H9 (cell line): ENCODE data around the gene FAAH. TPM values are rescaled to one million over a fixed set of nuclear protein-coding genes. Genes with fewer than 3 reads are reported as not detected.

Source experiments
- DNase-seq: peaks from one replicate; pipeline ENCODE4 v3.0.0-alpha.2; 2017
- H2AFZ ChIP-seq: one replicate; pipeline ENCODE4 v1.6.1; 2013; ENCODE audit warnings: mild to moderate bottlenecking, low read length, control low read depth, moderate library complexity
- H2AK5ac ChIP-seq: 2 replicates; pipeline ENCODE4 v1.6.1; 2013; ENCODE audit warnings: low read length, control low read depth, mixed read lengths; ENCODE audit not compliant: insufficient read length
- H2BK120ac ChIP-seq: one replicate; pipeline ENCODE4 v1.6.1; 2013; ENCODE audit warnings: low read depth, mild to moderate bottlenecking, low read length, control low read depth, inconsistent platforms; ENCODE audit not compliant: poor library complexity, severe bottlenecking
- H2BK12ac ChIP-seq: 2 replicates; pipeline ENCODE4 v1.6.1; 2013; ENCODE audit warnings: low read length, control low read depth, mixed read lengths, low read depth; ENCODE audit not compliant: insufficient read length
- H2BK15ac ChIP-seq: 2 replicates; pipeline ENCODE4 v1.6.1; 2013; ENCODE audit warnings: low read depth, low read length, control low read depth
- H2BK20ac ChIP-seq: one replicate; pipeline ENCODE4 v1.6.1; 2013; ENCODE audit warnings: low read depth, mild to moderate bottlenecking, low read length, control low read depth, inconsistent platforms; ENCODE audit not compliant: poor library complexity, severe bottlenecking
- H2BK5ac ChIP-seq: 2 replicates; pipeline ENCODE4 v1.6.1; 2013; ENCODE audit warnings: low read length, control low read depth, mixed read lengths; ENCODE audit not compliant: insufficient read length
- H3K14ac ChIP-seq: 2 replicates; pipeline ENCODE4 v1.6.1; 2013; ENCODE audit warnings: low read length, control low read depth; ENCODE audit not compliant: insufficient read depth
- H3K18ac ChIP-seq: 2 replicates; pipeline ENCODE4 v1.6.1; 2013; ENCODE audit warnings: low read depth, mild to moderate bottlenecking, mixed read lengths, low read length, control low read depth; ENCODE audit not compliant: insufficient read length
- H3K23ac ChIP-seq: 2 replicates; pipeline ENCODE4 v1.6.1; 2013; ENCODE audit warnings: low read length, control low read depth, mixed read lengths, low read depth; ENCODE audit not compliant: insufficient read length
- H3K23me2 ChIP-seq: 2 replicates; pipeline ENCODE4 v1.6.1; 2013; ENCODE audit warnings: low read depth, mild to moderate bottlenecking, mixed read lengths, low read length, control low read depth; ENCODE audit not compliant: insufficient read length, poor library complexity, severe bottlenecking
- H3K27ac ChIP-seq: 2 replicates; pipeline ENCODE4 v1.5.1; 2013; ENCODE audit warnings: low read length, control low read depth, mixed read lengths, low read depth; ENCODE audit not compliant: insufficient read length
- H3K27me3 ChIP-seq: 2 replicates; pipeline ENCODE4 v1.6.1; 2013; ENCODE audit warnings: low read length, control low read depth, inconsistent platforms; ENCODE audit not compliant: insufficient read depth
- H3K4ac ChIP-seq: 2 replicates; pipeline ENCODE4 v1.6.1; 2013; ENCODE audit warnings: low read depth, mild to moderate bottlenecking, control low read depth, inconsistent platforms, low read length, moderate library complexity
- H3K4me1 ChIP-seq: 2 replicates; pipeline ENCODE4 v1.6.1; 2013; ENCODE audit warnings: low read length, control low read depth, inconsistent platforms; ENCODE audit not compliant: insufficient read depth
- H3K4me2 ChIP-seq: 2 replicates; pipeline ENCODE4 v1.6.1; 2013; ENCODE audit warnings: low read length, control low read depth, mixed read lengths; ENCODE audit not compliant: insufficient read length, insufficient read depth
- H3K56ac ChIP-seq: 2 replicates; pipeline ENCODE4 v1.6.1; 2013; ENCODE audit warnings: low read depth, mild to moderate bottlenecking, mixed read lengths, low read length, control low read depth; ENCODE audit not compliant: insufficient read length
- H3K79me1 ChIP-seq: 2 replicates; pipeline ENCODE4 v1.6.1; 2013; ENCODE audit warnings: low read depth, mild to moderate bottlenecking, moderate library complexity, low read length, control low read depth, inconsistent platforms; ENCODE audit not compliant: insufficient read depth, poor library complexity, severe bottlenecking
- H3K79me2 ChIP-seq: 2 replicates; pipeline ENCODE4 v1.6.1; 2013; ENCODE audit warnings: low read length, control low read depth, inconsistent platforms; ENCODE audit not compliant: insufficient read depth
- H3K9ac ChIP-seq: 2 replicates; pipeline ENCODE4 v1.6.1; 2013; ENCODE audit warnings: low read length, control low read depth, mixed read lengths; ENCODE audit not compliant: insufficient read length; ENCODE audit errors: extremely low read depth
- H3K9me3 ChIP-seq: one replicate; pipeline ENCODE4 v1.6.1; 2013; ENCODE audit warnings: low read depth, low read length, inconsistent platforms; ENCODE audit not compliant: control insufficient read depth
- H3T11ph ChIP-seq: one replicate; pipeline ENCODE4 v1.6.1; 2013; ENCODE audit warnings: mild to moderate bottlenecking, low read length, control low read depth, inconsistent platforms
- H4K20me1 ChIP-seq: one replicate; pipeline ENCODE4 v1.6.1; 2013; ENCODE audit not compliant: control insufficient read depth, insufficient read length, insufficient read depth
- H4K5ac ChIP-seq: 2 replicates; pipeline ENCODE4 v1.6.1; 2013; ENCODE audit warnings: low read depth, mild to moderate bottlenecking, mixed read lengths, low read length, control low read depth; ENCODE audit not compliant: insufficient read length
- H4K8ac ChIP-seq: replicated peaks from 2 replicates; pipeline ENCODE4 v1.6.1; 2013; ENCODE audit warnings: low read length, control low read depth, mixed read lengths, low read depth; ENCODE audit not compliant: insufficient read length
- H4K91ac ChIP-seq: 2 replicates; pipeline ENCODE4 v1.6.1; 2013; ENCODE audit warnings: low read depth, mild to moderate bottlenecking, moderate library complexity, mixed read lengths, low read length, control low read depth; ENCODE audit not compliant: insufficient read length
- H3K27ac Mint-ChIP-seq, 3 experiments: 2 replicates in 2 of 3; 3 replicates in 1 of 3; pipeline ENCODE4 v1.8.0; 2020 to 2021; ENCODE audit warnings: mixed read lengths in 3 of 3, mild to moderate bottlenecking in 1 of 3, moderate library complexity in 1 of 3
- H3K27me3 Mint-ChIP-seq: 2 replicates; pipeline ENCODE4 v1.8.0; 2021; ENCODE audit warnings: low read depth, mild to moderate bottlenecking, moderate library complexity, mixed read lengths
- H3K36me3 Mint-ChIP-seq, 3 experiments: 2 replicates in 2 of 3; 3 replicates in 1 of 3; pipeline ENCODE4 v1.8.0; 2020 to 2021; ENCODE audit warnings: low read depth in 3 of 3, mixed read lengths in 3 of 3; ENCODE audit not compliant: insufficient read depth in 1 of 3
- H3K4me1 Mint-ChIP-seq, 2 experiments: 2 replicates each; pipeline ENCODE4 v1.8.0; 2020; ENCODE audit warnings: mixed read lengths in 2 of 2
- H3K4me3 Mint-ChIP-seq, 2 experiments: 2 replicates in 1 of 2; 3 replicates in 1 of 2; pipeline ENCODE4 v1.8.0; 2020 to 2021; ENCODE audit warnings: mild to moderate bottlenecking in 2 of 2, mixed read lengths in 2 of 2, moderate library complexity in 1 of 2
- H3K9me3 Mint-ChIP-seq, 2 experiments: 2 replicates in 1 of 2; 3 replicates in 1 of 2; pipeline ENCODE4 v1.8.0; 2020; ENCODE audit warnings: mild to moderate bottlenecking in 2 of 2, mixed read lengths in 2 of 2, moderate library complexity in 1 of 2
- WGBS: extraction: QIAGEN DNeasy Blood & Tissue Kit; methylation state at CpG from one replicate; pipeline ENCODE4 v1.1.7; 2013; ENCODE audit warnings: missing lambda C conversion rate, low lambda C conversion rate, mixed read lengths; ENCODE audit not compliant: insufficient read length; ENCODE audit errors: extremely low coverage; 5-methylcytosine and 5-hydroxymethylcytosine counted together
- total RNA-seq: library from RNA; stranded (reverse); gene quantifications from 2 replicates; pipeline ENCODE4 v1.2.1, GENCODE V29; 2021
- TF ChIP-seq, protein P1 (sequence below): fragments of 200-600 bp; sonication (generic); conservative IDR thresholded peaks from 3 replicates; pipeline ENCODE4 v1.8.0; 2021; ENCODE audit warnings: antibody characterized with exemption, mild to moderate bottlenecking

FAAH gene
- total RNA-seq, 1 experiment from 2014 or later, result 18.9 TPM

DNA sequence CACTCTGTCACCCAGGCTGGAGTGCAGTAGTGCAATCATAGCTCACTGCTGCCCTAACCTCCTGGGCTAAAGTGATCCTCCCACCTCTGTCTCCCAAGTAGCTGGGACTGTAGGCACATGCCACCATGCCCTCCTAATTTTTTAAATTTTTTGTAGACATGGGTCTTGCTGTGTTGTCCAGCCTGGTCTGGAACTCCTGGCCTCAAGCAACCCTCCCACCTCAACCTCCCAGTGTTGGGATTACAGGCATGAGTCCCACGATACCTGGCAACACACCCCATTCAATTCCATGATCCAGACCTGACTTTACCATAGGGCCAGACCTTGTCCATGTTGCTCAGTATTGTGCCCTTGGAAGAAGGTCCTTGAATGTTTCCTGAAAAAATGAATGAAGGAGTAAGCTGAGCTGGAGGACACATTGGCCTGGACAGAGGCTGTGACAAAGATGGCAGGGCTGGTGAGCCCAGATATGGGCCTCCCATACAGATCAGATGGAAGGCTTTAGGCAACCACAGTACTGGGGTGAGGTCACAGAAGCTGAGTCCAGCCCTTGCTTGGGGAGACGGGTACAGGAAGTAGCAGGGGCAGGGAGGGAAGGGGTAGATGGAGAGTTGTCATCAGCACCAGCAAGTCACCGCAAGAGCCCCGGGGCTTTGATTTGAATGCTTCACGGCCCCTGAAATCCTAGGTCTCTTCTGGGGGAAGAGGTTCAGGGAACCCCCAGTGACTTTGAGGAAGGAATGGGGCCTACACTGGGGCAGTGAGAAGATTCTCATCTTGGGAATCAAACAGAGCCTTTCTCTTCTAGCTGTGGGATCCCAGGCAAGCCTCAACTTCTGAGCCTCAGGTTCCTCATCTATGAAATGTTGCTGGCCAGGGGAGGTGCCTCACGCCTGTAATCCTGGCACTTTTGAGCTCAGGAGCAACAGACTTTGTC is 55.4 kb downstream of the FAAH start:
- no peak overlapping the region for H3K4ac ChIP-seq
- H3K27me3 Mint-ChIP-seq, result peaks cover 98% of the 10 kb centered on the region
- peaks cover 16% of the 10 kb centered on the region; the same call in 1 of the 2 replicates for H3K4me1 ChIP-seq
- no CpG with 5 or more reads among the region's 6 CpGs for WGBS
- no peak overlapping the region for H2BK20ac ChIP-seq
- no peak overlapping the region for H3K56ac ChIP-seq
- peaks cover 48% of the 10 kb centered on the region for H3K27me3 ChIP-seq
- H3K4me3 Mint-ChIP-seq, result peak overlapping the region; percentile 67 to 84; a peak in 3 of 5 replicates
- H3K27ac ChIP-seq, result no peak overlapping the region
- H4K91ac ChIP-seq, result no peak overlapping the region
- H2BK120ac ChIP-seq, result no peak overlapping the region
- H2BK12ac ChIP-seq, result no peak overlapping the region
- no peak for DNase-seq
- no peak overlapping the region for H3T11ph ChIP-seq
- H4K8ac ChIP-seq, result no peak overlapping the region
- peaks cover 12% of the 10 kb centered on the region for H3K23me2 ChIP-seq
- no peak overlapping the region for H2AFZ ChIP-seq
- no peaks in the 10 kb centered on the region; a peak in 1 of 7 replicates for H3K36me3 Mint-ChIP-seq
- H3K14ac ChIP-seq, result no peak overlapping the region
- H3K9me3 ChIP-seq, result no peaks in the 10 kb centered on the region
- no peaks in the 10 kb centered on the region for H4K20me1 ChIP-seq
- H3K9ac ChIP-seq, result no peak overlapping the region
- H3K27ac Mint-ChIP-seq, result no peak overlapping the region
- peaks cover 49 to 68% of the 10 kb centered on the region in 2 experiments for H3K4me1 Mint-ChIP-seq
- H2BK5ac ChIP-seq, result no peak overlapping the region
- no peaks in the 10 kb centered on the region; a peak in 2 of 5 replicates for H3K9me3 Mint-ChIP-seq
- no peak overlapping the region for H2AK5ac ChIP-seq
- no peak overlapping the region for H2BK15ac ChIP-seq
- H3K18ac ChIP-seq, result no peak overlapping the region
- TF ChIP-seq, protein P1, sequence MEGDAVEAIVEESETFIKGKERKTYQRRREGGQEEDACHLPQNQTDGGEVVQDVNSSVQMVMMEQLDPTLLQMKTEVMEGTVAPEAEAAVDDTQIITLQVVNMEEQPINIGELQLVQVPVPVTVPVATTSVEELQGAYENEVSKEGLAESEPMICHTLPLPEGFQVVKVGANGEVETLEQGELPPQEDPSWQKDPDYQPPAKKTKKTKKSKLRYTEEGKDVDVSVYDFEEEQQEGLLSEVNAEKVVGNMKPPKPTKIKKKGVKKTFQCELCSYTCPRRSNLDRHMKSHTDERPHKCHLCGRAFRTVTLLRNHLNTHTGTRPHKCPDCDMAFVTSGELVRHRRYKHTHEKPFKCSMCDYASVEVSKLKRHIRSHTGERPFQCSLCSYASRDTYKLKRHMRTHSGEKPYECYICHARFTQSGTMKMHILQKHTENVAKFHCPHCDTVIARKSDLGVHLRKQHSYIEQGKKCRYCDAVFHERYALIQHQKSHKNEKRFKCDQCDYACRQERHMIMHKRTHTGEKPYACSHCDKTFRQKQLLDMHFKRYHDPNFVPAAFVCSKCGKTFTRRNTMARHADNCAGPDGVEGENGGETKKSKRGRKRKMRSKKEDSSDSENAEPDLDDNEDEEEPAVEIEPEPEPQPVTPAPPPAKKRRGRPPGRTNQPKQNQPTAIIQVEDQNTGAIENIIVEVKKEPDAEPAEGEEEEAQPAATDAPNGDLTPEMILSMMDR, result no peak
- H3K79me2 ChIP-seq, result no peaks in the 10 kb centered on the region
- no peaks in the 10 kb centered on the region for H3K79me1 ChIP-seq
- no peak overlapping the region for H3K23ac ChIP-seq
- H3K4me2 ChIP-seq, result peak overlapping the region; percentile 94
- H4K5ac ChIP-seq, result no peak overlapping the region
